ENCODE data around the gene MIP. TPM values are rescaled to one million over a fixed set of nuclear protein-coding genes. Genes with fewer than 3 reads are reported as not detected.
"Not testable (repeated sequence)": the region's sequence is repeated elsewhere in the genome, so short reads cannot be mapped to it uniquely, and the experiment has no call there.

The MIP gene
- polyA plus RNA-seq (2011; rRNA removed) = 0.10 and 0.12 TPM in 2 replicates
- polyA minus RNA-seq (2011; rRNA and poly(A)+ RNA removed) = not detected in 2 replicates

DNA sequence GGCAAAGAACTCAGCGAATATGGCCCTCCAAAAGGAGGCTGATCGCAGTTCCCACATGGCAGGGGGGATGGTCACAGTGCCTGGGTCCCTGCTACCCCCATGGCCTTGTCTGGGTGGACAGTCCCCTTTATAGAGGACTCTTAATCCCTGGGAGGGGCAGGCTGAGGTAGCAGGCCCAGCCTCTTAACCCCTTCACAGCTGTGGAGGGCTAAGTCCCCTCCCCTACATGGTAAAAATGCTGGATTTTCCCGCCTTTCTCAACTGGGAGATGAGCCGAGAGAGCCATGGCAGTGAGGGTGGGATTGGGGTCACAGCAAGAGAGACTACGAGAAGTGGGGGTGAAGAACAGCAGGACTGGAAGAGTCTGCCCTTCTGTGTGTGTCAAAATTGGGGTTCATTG lies at the start of gene MIP:
Gene MIP, minus strand, starts transcription at position 101 of the 400 bp plus-strand sequence. Its CDS starts 44 bp downstream, at position 57.
- ChIA-PET CTCF (interaction anchor here (1.9 kb wide), 1 partner anchor 9 kb away, joined by 8 read pairs; no protein-coding TSS in a partner anchor), POLR2A (no interaction called here)
- TF ChIP-seq, protein P1, sequence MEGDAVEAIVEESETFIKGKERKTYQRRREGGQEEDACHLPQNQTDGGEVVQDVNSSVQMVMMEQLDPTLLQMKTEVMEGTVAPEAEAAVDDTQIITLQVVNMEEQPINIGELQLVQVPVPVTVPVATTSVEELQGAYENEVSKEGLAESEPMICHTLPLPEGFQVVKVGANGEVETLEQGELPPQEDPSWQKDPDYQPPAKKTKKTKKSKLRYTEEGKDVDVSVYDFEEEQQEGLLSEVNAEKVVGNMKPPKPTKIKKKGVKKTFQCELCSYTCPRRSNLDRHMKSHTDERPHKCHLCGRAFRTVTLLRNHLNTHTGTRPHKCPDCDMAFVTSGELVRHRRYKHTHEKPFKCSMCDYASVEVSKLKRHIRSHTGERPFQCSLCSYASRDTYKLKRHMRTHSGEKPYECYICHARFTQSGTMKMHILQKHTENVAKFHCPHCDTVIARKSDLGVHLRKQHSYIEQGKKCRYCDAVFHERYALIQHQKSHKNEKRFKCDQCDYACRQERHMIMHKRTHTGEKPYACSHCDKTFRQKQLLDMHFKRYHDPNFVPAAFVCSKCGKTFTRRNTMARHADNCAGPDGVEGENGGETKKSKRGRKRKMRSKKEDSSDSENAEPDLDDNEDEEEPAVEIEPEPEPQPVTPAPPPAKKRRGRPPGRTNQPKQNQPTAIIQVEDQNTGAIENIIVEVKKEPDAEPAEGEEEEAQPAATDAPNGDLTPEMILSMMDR (IDR thresholded peaks at IDR 0.05; ENCODE audit: insufficient read depth, low read depth, low read length) = no peak
- Histone ChIP-seq H3K27me3 (ENCODE audit: control insufficient read depth, insufficient read depth, low read length) (peaks cover 2% of the 10 kb centered on the region; the same call in 1 of the 2 replicates), H3K4me3 (ENCODE audit: low read depth, low read length) (no peak within 1 kb of the TSS), H3K36me3 (ENCODE audit: control insufficient read depth, insufficient read depth, low read length) (no peaks in the 10 kb centered on the region)
- no peak for DNase-seq (ENCODE audit: low read depth)

DNA sequence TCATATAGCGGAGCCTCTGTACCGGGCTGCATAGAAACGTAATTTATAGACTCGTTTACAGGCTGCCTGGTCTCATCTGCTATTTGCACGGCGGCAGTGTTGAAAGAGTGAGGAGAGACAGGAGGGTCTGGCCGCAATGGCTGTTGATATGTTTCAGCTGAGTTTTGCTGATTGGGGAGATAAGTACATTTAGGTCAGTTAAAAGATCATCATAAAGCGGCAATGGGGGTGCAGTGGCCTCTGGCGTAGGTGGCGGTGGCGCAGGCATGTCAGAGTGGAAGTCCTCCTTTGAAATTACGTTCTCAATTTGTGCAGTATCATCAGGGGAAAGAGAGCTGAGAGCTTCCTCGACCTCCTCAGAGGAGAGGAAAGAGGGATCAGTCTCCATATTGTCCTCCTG lies 45.4 kb upstream of the MIP start:
- CTCF ChIA-PET = interaction anchor here (0.7 kb wide), 1 partner anchor 91 kb away, joined by 3 read pairs; no protein-coding TSS in a partner anchor
- H3K4me3 ChIP-seq (ENCODE audit: low read depth, low read length) = not testable (repeated sequence)

DNA sequence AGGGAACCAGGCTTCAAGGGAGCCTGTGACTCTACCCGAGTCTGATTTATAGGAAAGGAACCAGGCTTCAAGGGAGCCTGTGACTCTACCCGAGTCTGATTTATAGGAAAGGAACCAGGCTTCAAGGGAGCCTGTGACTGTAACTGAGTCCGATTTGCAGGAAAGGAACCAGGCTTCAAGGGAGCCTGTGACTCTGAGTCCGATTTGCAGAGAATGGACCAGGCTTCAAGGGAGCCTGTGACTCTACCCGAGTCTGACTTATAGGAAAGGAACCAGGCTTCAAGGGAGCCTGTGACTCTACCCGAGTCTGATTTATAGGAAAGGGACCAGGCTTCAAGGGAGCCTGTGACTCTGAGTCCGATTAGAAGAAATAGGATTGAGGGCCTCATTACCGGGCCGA lies 45.0 kb upstream of the MIP start:
- H3K4me3 ChIP-seq (ENCODE audit: low read depth, low read length); CTCF ChIA-PET; H3K27me3 ChIP-seq (ENCODE audit: control insufficient read depth, insufficient read depth, low read length); DNase-seq (ENCODE audit: low read depth); POLR2A ChIA-PET; H3K36me3 ChIP-seq (ENCODE audit: control insufficient read depth, insufficient read depth, low read length): not testable (repeated sequence)

More for the DNA sequence above, 45.4 kb upstream of the MIP start:
- H3K36me3 ChIP-seq (ENCODE audit: control insufficient read depth, insufficient read depth, low read length); H3K27me3 ChIP-seq (ENCODE audit: control insufficient read depth, insufficient read depth, low read length); POLR2A ChIA-PET; DNase-seq (ENCODE audit: low read depth): not testable (repeated sequence)

- CTCF ChIA-PET = interaction anchor here (0.5 kb wide), 1 partner anchor 316 kb away, joined by 3 read pairs; no protein-coding TSS in a partner anchor
- H3K4me3 ChIP-seq (ENCODE audit: low read depth, low read length); H3K36me3 ChIP-seq (ENCODE audit: control insufficient read depth, insufficient read depth, low read length); DNase-seq (ENCODE audit: low read depth); POLR2A ChIA-PET; H3K27me3 ChIP-seq (ENCODE audit: control insufficient read depth, insufficient read depth, low read length): not testable (repeated sequence)
These were observed 43.9 kb upstream of the MIP start for GRCh38 chr12:56498126-56498902.

- TF ChIP-seq, protein P1 (IDR thresholded peaks at IDR 0.05; ENCODE audit: insufficient read depth, low read depth, low read length) = peak; percentile 46
- DNase-seq (ENCODE audit: low read depth); H3K27me3 ChIP-seq (ENCODE audit: control insufficient read depth, insufficient read depth, low read length); POLR2A ChIA-PET; H3K4me3 ChIP-seq (ENCODE audit: low read depth, low read length); H3K36me3 ChIP-seq (ENCODE audit: control insufficient read depth, insufficient read depth, low read length): not testable (repeated sequence)
- CTCF ChIA-PET = interaction anchor here (1.2 kb wide), 2 partner anchors 9 to 16 kb away, joined by 3 to 5 read pairs; no protein-coding TSS in a partner anchor
These were observed 42.2 kb upstream of the MIP start for GRCh38 chr12:56496704-56497103.

GRCh38 chr12:56494481-56494880 lies 40.0 kb upstream of the MIP start:
- POLR2A ChIA-PET; DNase-seq (ENCODE audit: low read depth); CTCF ChIA-PET; H3K36me3 ChIP-seq (ENCODE audit: control insufficient read depth, insufficient read depth, low read length); H3K4me3 ChIP-seq (ENCODE audit: low read depth, low read length); H3K27me3 ChIP-seq (ENCODE audit: control insufficient read depth, insufficient read depth, low read length): not testable (repeated sequence)

- POLR2A ChIA-PET; H3K27me3 ChIP-seq (ENCODE audit: control insufficient read depth, insufficient read depth, low read length): not testable (repeated sequence)
These were observed 39.6 kb upstream of the MIP start for GRCh38 chr12:56494106-56494415.

GRCh38 chr12:56493409-56494105 lies 39.1 kb upstream of the MIP start:
- DNase-seq (ENCODE audit: low read depth); H3K4me3 ChIP-seq (ENCODE audit: low read depth, low read length); POLR2A ChIA-PET; H3K27me3 ChIP-seq (ENCODE audit: control insufficient read depth, insufficient read depth, low read length); CTCF ChIA-PET; H3K36me3 ChIP-seq (ENCODE audit: control insufficient read depth, insufficient read depth, low read length): not testable (repeated sequence)

More at GRCh38 chr12:56494106-56494415, 39.6 kb upstream of the MIP start:
- H3K4me3 ChIP-seq (ENCODE audit: low read depth, low read length); DNase-seq (ENCODE audit: low read depth); H3K36me3 ChIP-seq (ENCODE audit: control insufficient read depth, insufficient read depth, low read length); CTCF ChIA-PET: not testable (repeated sequence)
